ENCODE measurements around the gene PRG3.
"Not testable (repeated sequence)": the region's sequence is repeated elsewhere in the genome, so short reads cannot be mapped to it uniquely, and the experiment has no call there.

DNA sequence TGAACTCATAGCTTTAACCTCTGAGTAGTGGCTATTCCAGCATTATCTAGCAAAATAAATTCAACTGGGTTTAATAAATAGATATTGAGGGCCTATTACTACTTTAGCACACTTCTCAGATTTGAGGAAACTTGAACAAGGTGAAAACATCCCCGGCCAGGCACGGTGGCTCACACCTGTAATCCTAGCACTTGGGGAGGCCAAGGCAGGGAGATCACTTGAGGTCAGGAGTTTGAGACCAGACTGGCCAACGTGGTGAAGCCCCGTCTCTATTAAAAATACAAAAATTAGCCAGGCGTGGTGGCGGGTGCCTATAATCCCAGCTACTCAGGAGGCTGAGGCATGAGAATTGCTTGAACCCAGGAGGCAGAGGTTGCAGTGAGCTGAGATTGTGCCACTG lies 44.1 kb downstream of the PRG3 start:
- TF ChIP-seq, protein P1, sequence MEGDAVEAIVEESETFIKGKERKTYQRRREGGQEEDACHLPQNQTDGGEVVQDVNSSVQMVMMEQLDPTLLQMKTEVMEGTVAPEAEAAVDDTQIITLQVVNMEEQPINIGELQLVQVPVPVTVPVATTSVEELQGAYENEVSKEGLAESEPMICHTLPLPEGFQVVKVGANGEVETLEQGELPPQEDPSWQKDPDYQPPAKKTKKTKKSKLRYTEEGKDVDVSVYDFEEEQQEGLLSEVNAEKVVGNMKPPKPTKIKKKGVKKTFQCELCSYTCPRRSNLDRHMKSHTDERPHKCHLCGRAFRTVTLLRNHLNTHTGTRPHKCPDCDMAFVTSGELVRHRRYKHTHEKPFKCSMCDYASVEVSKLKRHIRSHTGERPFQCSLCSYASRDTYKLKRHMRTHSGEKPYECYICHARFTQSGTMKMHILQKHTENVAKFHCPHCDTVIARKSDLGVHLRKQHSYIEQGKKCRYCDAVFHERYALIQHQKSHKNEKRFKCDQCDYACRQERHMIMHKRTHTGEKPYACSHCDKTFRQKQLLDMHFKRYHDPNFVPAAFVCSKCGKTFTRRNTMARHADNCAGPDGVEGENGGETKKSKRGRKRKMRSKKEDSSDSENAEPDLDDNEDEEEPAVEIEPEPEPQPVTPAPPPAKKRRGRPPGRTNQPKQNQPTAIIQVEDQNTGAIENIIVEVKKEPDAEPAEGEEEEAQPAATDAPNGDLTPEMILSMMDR (IDR thresholded peaks at IDR 0.05; ENCODE audit: low read depth, low read length): not testable (repeated sequence)
- not testable (repeated sequence) for TF ChIP-seq EZH2phosphoT487 (IDR thresholded peaks at IDR 0.05; ENCODE audit: low read depth)
